22Rv1 (cell line): ENCODE measurements around the gene PLAU.
"Not testable (repeated sequence)": the region's sequence is repeated elsewhere in the genome, so short reads cannot be mapped to it uniquely, and the experiment has no call there.

Experiments used
- H3K27ac ChIP-seq: fragments of 450-650 bp; 2 replicates; pipeline ENCODE4 v1.5.1; 2017
- ZFX ChIP-seq: fragments of 450-650 bp; IDR thresholded peaks from 2 replicates; pipeline ENCODE4 v1.6.1; 2017; ENCODE audit warnings: antibody characterized with exemption, borderline replicate concordance
- TF ChIP-seq, protein P1 (sequence below): fragments of 450-650 bp; IDR thresholded peaks from 2 replicates; pipeline ENCODE4 v1.5.1; 2017; ENCODE audit warnings: mild to moderate bottlenecking

Gene PLAU

GRCh38 chr10:73917566-73918305 lies 6.8 kb downstream of the PLAU start:
- no peak overlapping the region for H3K27ac ChIP-seq
- TF ChIP-seq, protein P1, sequence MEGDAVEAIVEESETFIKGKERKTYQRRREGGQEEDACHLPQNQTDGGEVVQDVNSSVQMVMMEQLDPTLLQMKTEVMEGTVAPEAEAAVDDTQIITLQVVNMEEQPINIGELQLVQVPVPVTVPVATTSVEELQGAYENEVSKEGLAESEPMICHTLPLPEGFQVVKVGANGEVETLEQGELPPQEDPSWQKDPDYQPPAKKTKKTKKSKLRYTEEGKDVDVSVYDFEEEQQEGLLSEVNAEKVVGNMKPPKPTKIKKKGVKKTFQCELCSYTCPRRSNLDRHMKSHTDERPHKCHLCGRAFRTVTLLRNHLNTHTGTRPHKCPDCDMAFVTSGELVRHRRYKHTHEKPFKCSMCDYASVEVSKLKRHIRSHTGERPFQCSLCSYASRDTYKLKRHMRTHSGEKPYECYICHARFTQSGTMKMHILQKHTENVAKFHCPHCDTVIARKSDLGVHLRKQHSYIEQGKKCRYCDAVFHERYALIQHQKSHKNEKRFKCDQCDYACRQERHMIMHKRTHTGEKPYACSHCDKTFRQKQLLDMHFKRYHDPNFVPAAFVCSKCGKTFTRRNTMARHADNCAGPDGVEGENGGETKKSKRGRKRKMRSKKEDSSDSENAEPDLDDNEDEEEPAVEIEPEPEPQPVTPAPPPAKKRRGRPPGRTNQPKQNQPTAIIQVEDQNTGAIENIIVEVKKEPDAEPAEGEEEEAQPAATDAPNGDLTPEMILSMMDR = no peak
- no peak for TF ChIP-seq ZFX

DNA sequence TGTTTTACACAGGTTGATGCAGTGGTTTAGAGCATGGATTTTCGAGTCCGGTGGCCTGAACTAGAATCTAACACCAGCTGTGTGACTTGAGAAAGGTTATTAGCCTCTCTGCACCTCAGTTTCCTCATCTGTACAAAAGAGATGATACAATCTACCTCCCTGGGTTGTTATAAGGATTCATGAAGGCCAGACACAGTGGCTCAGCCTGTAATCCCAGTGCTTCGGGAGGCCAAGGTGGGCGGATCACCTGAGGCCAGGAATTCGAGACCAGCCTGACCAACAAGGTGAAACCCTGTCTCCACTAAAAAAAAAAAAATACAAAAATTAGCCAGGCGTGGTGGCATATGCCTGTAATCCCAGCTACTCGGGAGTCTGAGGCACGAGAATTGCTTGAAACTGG lies 8.5 kb downstream of the PLAU start:
- H3K27ac ChIP-seq = not testable (repeated sequence)

DNA sequence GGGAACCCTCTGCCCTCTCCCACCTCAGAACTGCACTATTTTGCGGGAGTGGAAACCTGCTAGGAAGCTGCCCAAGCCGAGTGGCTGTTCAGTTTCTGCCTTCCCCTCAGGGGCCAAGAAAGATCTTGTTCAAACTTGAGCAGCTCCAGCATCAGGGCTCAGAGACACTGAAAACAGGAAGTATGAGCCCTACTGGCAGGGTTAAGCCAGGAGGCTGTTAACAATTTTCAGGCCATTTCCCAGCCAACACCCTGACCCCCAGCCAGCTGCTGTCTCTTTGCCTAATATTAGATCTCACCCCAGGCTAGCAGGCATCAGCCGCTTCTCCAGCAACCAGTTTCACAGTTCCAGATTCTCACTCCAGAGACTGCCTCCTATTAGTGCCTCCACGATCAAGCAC lies 9.2 kb downstream of the PLAU start:
- no peak for TF ChIP-seq ZFX
- TF ChIP-seq, protein P1 = no peak
- no peak overlapping the region for H3K27ac ChIP-seq

DNA sequence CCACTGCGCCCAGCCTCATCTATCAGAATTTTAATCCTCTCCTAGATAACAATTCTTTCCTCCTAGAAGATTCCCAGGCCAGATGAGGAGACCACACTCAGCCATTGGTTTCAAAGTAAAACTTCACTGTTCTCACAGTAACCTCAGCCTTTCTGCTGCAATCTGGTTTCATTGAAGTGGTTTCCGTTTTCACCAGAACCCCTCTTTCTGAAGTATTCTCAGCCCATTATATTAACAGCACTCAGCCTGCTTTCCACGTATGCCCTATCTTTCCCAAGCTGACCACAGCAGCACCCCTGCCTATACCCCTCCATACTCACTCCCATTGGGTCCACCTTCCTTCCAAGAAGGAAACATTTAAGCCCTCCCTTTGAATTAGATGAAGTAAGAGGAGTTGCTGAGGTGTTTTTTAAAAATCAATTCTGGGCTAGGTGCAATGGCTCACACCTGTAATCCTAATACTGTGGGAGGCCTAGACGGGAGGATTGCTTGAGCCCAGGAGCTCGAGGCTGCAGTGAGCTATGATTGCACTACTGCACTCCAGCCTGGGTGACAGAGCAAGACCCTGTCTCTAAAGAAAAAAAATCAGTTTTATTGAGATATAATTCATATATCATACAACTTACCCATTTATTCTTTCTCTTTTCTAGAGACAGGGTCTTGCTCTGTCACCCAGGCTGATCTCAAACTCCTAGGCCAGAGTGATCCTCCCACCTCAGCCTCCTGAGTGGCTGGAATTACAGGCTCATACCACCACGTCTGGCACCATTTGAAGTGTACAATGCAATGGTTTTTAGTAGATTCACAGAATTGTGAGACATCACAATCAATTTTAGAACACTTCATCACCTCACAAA lies 11.3 kb downstream of the PLAU start:
- TF ChIP-seq ZFX = no peak
- TF ChIP-seq, protein P1 = no peak

GRCh38 chr10:73922864-73923133 lies 11.9 kb downstream of the PLAU start:
- TF ChIP-seq, protein P1 = no peak
- TF ChIP-seq ZFX = no peak
- H3K27ac ChIP-seq = no peak overlapping the region

More for the DNA sequence above, 11.3 kb downstream of the PLAU start:
- no peak overlapping the region for H3K27ac ChIP-seq

GRCh38 chr10:73923935-73924598 lies 13.1 kb downstream of the PLAU start:
- TF ChIP-seq ZFX = no peak
- no peak overlapping the region for H3K27ac ChIP-seq

- TF ChIP-seq, protein P1 = no peak
- TF ChIP-seq ZFX = no peak
- no peak overlapping the region for H3K27ac ChIP-seq
Measured at GRCh38 chr10:73924935-73925334, 14.0 kb downstream of the PLAU start.

- no peak for TF ChIP-seq ZFX
- TF ChIP-seq, protein P1 = no peak
- H3K27ac ChIP-seq = no peak overlapping the region
Measured at GRCh38 chr10:73925539-73925938, 14.6 kb downstream of the PLAU start.
